HG03066 (cell line): ENCODE data around the gene CXCL1.

Experiments
- ATAC-seq: cut with Tn5 transposase; IDR thresholded peaks from one replicate; pipeline ENCODE4 v1.9.1; 2021; ENCODE audit warnings: low read depth; ENCODE audit not compliant: unreplicated experiment

CXCL1 gene

DNA sequence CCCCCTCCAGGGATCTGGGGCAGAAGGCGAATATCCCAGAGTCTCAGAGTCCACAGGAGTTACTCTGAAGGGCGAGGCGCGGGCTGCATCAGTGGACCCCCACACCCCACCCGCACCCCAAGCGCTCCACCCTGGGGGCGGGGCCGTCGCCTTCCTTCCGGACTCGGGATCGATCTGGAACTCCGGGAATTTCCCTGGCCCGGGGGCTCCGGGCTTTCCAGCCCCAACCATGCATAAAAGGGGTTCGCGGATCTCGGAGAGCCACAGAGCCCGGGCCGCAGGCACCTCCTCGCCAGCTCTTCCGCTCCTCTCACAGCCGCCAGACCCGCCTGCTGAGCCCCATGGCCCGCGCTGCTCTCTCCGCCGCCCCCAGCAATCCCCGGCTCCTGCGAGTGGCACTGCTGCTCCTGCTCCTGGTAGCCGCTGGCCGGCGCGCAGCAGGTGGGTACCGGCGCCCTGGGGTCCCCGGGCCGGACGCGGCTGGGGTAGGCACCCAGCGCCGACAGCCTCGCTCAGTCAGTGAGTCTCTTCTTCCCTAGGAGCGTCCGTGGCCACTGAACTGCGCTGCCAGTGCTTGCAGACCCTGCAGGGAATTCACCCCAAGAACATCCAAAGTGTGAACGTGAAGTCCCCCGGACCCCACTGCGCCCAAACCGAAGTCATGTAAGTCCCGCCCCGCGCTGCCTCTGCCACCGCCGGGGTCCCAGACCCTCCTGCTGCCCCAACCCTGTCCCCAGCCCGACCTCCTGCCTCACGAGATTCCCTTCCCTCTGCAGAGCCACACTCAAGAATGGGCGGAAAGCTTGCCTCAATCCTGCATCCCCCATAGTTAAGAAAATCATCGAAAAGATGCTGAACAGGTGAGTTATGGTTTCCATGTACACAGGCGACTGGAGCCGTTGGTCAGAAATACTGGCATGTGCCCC is at the start of gene CXCL1:
Gene CXCL1, plus strand, starts transcription at position 264 of the 926 bp plus-strand sequence. Its CDS starts 78 bp downstream, at position 342.
- ATAC-seq, result no peak

DNA sequence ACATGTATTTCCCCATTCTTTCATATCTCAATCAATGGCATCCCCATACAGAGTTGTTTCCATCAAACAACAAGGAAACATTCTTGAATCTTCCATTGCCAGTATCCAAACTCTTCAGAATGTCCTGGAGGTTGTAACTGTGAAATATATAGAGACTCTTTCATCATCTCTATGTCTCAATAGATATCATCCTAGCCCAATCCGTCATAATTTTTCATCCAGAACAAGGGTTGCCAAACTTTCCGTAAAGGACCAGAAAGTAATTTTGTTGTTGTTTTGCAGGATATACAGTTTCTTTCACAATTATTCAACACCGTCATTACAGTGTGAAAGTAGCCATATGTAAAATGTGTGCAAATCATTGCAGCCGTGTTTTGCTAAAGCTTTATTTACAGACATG is 47.9 kb upstream of the CXCL1 start:
- no peak for ATAC-seq

DNA sequence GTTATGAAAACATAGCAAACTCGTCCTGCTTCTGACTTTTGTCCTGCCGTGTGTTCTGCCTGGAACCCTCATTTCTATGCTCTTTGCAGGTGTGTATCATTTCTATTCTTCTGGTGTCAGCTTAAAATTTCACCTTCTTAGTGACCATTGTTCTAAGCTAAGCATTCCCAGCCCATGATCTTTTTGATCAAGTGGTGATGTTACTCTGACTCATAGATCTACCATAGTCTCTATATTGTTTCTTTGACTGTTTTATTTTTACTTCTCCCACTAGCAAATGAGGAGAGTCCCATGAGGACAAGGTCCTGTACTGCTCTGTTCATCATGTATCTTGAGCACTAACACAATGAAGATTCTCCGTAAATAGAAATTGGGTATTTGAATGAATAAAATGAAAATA is 46.8 kb upstream of the CXCL1 start:
- ATAC-seq, result no peak

DNA sequence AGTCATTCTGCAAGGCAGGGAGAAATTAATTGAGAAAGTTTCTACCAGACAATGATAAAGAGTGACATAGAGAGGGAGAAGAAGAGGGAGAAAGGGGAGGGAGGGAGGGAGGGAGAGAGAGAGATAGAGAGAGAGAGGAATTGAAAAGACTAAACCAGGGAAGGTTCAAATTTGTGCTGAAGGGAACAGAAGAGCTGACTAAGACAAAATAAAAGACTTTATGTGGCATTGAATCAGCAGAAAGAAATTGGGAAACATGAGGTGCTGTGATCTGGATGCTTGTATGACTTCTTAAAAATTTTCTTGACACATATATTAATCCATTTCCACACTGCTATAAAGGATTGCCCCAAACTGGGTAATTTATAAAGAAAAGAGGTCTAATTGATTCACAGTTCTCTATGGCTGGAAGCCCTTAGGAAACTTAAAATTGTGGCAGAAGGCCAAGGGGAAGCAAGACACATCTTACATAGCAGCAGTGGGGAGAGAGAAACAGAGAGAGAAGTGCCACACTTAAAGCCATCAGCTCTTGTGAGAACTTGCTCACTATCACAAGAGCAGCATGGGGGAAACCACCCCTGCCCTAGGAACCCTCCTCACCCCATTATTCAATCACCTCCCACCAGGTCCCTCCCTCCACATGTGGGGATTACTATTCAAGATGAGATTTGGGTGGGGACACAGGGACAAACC is 46.2 kb upstream of the CXCL1 start:
- ATAC-seq, result no peak

DNA sequence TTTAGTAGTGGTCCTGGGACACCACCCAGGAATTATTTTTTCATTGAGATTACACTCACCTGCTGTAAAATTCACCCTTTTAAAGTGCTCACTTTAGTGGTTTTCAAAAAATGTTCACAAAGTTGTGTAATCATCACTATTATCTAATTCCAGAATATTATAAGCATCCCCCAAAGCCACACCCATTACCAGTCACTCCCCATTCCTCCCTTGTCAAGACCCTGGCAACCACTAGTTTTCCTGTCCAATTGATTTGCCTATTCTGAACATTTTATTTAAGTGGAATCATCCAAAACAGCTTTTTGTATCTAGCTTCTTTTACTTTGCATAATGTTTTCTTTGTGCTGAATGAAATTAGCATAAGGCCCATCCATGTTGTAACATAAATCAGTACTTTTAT is 45.4 kb upstream of the CXCL1 start:
- ATAC-seq, result no peak

DNA sequence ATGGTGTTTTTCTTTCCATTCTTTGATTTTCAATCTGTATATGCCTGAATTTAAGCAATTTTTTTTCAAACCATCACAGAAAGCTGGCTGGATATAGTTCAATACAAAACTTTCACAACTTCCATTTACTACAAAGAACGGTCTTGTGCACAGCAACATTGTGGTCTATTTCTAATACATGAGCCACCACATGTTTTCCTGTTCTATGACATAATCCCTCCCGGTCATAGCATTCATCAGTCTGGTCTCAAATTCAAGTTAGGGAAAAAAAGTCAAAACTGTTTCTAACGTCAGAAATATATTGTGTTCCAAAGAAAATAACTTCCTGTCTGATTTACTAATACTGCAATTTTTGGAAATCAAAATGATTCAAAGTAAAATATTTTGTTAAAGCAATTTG is 40.2 kb upstream of the CXCL1 start:
- no peak for ATAC-seq

DNA sequence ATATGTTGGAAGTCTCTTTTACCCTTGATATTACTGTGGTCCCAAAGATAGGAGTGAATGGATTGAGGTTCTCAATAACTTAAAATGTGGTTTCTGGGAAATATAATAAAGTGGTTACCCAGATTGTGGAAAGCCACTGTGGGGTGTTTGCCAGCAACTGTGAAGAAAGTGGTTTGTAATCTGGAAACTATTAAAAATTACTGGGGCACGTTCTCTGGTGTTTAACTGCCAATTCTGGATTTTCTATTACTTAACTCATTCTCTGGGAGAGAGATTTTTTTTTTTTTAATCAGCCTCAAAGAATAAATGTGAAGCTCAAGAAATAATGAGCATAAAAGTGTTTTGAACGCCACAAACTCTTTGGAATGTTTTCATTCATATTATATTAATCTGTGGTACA is 37.6 kb upstream of the CXCL1 start:
- ATAC-seq, result no peak

DNA sequence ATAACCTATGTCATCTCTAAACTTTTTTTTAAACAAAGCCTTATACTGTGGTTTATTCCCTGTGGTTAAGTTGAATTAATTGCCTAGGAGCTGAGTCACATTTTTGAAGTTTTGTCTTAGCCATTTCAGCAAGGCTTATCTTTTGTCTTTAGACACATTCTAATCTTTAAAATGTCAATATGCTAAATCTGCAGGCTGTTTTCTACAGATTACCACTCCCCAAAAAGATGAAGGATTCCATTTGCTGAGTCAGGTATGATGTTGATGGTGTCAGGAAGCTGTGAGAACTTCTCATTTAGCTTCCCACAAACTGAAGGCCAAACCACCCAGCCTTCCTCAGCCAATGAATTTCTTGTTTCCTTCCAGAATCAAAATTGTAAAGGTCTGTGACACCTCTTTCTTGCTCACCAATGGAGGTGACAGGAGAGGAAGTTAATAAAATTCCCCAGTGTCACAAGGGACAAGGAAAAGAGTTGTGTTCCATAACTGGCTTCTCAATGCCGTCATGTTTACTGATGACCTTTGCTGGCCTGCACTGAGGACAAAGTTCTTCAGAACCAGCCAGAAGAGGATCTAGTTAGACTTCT is 36.4 kb upstream of the CXCL1 start:
- no peak for ATAC-seq

DNA sequence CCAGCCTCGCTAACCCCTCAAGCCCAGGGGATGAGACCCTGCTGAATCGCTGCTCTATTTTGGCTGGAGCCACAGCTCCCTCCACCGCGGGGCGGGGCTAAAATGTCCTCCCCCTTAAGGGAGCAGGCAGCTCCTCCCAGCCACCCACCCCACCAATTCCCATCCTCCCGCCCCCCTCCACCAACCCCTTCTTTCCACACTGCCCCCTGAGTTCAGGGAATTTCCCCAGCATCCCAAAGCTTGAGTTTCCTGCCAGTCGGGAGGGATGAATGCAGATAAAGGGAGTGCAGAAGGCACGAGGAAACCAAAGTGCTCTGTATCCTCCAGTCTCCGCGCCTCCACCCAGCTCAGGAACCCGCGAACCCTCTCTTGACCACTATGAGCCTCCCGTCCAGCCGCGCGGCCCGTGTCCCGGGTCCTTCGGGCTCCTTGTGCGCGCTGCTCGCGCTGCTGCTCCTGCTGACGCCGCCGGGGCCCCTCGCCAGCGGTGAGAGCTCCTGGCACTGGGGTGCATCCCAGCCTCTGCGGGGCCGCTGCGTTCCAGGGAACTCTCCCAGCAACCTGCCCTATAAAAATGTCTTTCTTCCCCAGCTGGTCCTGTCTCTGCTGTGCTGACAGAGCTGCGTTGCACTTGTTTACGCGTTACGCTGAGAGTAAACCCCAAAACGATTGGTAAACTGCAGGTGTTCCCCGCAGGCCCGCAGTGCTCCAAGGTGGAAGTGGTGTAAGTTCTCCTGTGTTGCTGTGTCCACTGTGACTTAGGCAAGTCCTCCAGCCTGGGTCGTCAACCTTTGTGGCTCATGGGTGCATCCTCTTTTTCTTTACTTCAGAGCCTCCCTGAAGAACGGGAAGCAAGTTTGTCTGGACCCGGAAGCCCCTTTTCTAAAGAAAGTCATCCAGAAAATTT is 32.6 kb upstream of the CXCL1 start, which contains the start of gene CXCL6:
Gene CXCL6, plus strand, starts transcription at position 306 of the 907 bp plus-strand sequence. Its CDS starts 73 bp downstream, at position 379.
- ATAC-seq, result no peak

DNA sequence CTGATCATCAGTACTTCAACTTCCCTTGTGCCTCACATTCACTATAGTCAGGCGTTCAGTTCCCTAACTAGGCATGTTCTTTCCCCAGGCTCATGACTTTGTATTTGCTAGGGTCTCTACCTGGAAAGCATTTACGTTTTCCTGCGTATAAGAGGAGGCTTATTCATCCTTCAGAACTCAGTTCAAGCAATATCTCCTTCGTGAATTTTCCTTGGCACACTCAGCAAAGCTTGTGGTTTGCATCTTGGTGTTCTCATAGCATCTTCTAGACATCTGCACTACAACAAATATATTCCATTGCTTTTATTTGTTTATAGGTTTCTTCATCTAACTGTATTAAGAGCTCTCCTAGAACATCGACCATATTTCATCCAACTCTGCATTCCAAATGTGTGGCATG is 30.1 kb upstream of the CXCL1 start:
- ATAC-seq, result no peak

DNA sequence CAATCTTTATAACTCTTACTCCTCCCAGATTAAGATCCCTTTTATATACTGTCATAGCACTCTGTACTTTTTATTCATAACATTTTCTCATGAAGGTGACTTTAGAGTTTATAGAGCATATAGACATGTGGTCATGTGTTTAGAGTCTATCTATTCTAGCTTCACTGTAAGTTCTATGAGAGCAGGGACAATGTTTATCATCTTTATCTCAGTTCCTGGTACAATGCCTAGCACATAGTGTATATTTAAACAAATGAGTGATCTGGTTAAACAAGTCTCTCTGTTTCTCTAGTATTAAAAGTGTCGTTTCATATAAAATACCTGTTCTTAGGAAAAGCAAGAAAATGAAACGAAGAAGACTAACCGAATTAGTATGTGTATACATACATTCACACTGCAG is 29.5 kb upstream of the CXCL1 start:
- no peak for ATAC-seq

DNA sequence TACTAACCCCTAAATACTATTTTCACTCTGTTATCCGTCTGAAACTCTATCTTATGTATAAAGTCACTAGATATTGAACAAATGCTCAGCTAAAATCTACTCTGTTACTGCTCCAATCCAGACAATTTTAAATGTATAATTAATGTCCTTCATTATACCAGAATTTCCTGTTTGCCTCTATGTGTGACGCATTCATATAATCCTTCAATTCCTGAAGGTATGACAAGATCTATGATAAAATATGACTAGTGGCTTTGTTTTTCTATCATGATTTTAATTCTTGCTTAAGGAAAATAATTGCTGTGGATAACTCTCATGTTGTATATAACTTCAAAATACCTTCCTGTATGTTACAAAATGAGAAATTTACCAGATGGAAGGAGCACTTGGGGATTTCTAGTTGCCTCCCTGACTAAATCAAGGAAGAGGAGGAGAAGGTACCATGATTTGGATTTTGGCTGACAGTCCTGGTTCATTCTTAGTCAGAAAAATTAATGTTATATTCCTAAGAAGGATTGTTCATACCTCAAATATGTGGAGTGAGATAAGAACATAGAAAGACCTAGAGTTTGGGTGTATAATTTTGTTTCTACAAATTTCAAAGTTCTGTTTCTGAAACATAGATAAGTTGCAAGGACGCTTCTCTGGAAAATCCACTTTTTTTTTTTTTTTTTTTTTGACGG is 27.8 kb upstream of the CXCL1 start:
- no peak for ATAC-seq

DNA sequence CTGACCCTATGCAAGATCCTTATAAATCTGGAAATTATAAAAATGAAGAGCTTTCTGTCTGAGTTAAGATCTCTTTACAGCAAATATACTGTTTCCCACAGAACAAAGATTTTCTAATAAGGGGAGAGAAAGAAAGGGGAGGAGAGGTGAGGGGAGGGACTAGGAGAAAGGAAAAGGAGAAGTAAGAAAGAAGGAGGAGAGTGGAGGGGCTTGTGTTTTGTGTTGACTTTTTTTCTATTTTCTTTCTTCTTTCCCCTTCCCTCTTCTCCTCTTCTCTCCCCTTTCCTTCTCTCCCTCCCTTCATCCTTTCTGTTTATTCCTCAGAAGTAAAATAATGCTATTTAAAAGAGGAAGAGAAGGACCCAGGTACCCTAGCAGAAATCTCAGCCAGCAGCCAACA is 26.5 kb upstream of the CXCL1 start:
- no peak for ATAC-seq

DNA sequence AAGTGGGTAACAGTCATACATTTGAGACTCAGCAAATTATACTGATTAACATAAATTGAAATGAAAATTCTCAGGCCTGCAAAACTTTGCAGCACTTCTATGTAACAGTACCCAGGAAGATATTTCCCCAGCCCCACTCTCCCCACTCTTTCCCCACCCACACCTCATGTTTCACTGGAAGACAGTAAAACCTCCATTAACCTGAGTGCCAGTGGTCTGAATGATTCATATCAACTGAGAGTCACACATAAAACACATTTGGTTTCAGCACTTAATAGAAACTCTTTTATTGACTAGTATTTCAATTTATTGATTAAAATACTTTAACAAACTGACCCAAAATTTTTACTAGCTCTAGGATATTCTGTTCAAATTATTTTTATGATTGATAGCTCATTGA is 25.8 kb upstream of the CXCL1 start:
- ATAC-seq, result no peak

DNA sequence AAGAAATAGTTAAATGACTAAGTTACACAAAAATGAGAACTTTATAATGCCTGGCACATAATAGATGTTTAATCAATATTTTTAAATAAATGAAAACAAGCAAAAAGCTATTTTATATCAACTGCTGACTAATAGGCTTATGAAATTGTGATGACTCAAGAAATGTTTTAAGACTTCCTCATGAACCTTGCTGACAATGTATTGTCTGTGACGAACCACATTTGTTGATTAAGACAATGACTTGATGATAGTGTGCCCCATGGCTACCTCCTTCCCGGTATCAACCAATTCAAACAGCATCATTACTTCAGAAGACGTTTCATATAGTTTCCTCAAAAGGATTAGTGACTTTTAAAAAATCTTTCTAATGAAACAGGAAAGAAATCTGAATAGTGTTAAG is 24.8 kb upstream of the CXCL1 start:
- no peak for ATAC-seq

DNA sequence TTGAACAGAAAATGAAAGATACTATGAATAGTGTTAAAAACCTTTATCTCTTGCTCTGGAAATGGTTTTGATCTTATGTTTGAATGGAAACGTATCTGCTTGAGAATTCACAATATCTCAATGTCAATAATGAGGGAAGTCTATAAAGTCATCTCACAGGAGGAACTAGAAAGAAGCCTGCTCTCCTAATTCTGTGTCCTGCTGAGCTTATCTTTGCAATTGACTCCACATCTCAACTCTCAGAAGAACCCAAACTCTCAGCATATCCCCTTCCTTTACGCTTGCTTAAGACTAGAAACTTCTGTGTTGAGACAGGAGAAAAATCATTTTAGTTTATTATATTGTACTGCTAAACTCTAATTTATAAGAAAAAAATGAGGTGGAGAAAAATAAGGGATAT is 24.4 kb upstream of the CXCL1 start:
- no peak for ATAC-seq

DNA sequence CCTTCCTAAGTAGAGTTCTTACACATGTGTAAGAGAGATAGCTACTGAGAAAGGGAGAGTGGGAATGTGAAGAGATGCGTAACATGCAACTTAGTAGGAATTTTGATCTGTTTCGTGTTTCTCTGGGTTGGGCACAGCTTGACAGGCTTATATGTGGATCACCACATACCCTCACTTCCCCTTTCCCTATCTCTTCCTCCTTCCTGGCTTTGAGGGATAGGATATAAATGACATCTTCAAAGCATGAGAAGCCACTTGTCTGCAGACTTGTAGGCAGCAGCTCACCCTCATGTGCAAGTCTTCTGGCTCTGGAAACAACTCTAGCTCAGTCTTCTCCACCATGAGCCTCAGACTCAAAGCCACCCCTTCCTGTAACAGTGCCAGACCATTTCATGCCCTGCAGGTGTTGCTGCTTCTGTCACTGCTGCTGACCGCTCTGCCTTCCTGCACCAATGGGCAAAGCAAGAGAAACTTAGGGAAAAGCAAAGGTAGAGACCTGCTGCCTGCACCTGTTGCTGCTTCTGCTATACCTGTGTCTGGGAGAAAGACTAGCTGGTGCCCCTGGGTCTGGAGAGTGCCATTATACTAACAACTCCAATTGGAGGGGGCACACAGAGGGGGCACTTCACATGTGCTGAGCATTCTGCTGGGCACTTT is 21.5 kb upstream of the CXCL1 start:
- no peak for ATAC-seq

DNA sequence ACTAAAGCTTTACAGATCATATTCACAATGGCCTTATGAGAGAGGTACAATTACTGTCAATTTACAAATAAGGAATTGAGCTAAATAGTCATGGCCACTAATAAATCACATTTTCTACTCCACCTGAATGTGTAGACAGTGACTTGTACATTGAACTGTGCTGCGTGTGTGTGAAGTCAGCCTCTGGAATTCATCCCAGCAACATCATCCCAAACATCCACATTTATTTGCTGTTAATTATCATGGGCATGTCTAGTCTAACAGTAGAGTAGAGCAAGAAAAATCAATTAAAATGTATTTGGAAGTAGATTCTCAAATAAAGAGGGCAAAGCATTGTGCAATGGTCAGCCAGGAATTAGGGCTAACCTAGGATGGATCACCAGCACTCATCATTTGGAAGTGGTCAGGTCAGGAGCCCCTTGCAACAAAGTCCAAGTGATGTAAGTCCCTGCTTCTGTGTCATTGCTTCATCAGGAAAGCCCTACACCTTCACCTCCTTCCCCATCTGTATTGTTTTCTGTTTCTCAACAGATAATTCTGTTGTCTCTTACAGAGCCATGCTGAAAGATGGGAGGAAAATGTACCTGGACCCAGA is 20.9 kb upstream of the CXCL1 start:
- no peak for ATAC-seq
